Peyer's patch (tissue), 4 donors: ENCODE measurements around the gene GABRG3. TPM values are rescaled to one million over a fixed set of nuclear protein-coding genes. Genes with fewer than 3 reads are reported as not detected.
"Not testable (repeated sequence)": the region's sequence is repeated elsewhere in the genome, so short reads cannot be mapped to it uniquely, and the experiment has no call there.

ENCODE experiments used
- DNase-seq, 3 donors: peaks; one replicate each; pipeline ENCODE4 v3.0.0-alpha.2; 2017 to 2019
- H3K27ac ChIP-seq, 4 donors: fragments of 200-600 bp; sonication (generic); one replicate each; pipeline ENCODE4 v1.5.1; 2016 to 2019
- H3K27me3 ChIP-seq, 2 donors: fragments of 200-600 bp; sonication (generic); one replicate each; pipeline ENCODE4 v1.5.1; 2019
- H3K36me3 ChIP-seq, 3 donors: fragments of 200-600 bp; sonication (generic); one replicate each; pipeline ENCODE4 v1.5.1; 2016 to 2019
- H3K4me1 ChIP-seq, 4 donors: fragments of 200-600 bp; sonication (generic); one replicate each; pipeline ENCODE4 v1.5.1; 2016 to 2019
- H3K4me3 ChIP-seq, 4 donors: fragments of 200-600 bp; sonication (generic); 1 replicate in 3 of 4; 2 replicates in 1 of 4; pipeline ENCODE4 v1.5.1; 2016 to 2019; ENCODE audit warnings: mild to moderate bottlenecking in 1 of 4
- H3K9me3 ChIP-seq, 4 donors: fragments of 200-600 bp; sonication (generic); one replicate each; pipeline ENCODE4 v1.5.1; 2016 to 2019; ENCODE audit warnings: mild to moderate bottlenecking in 1 of 4
- CTCF ChIP-seq, 6 experiments: fragments of 450-650 bp in 4 of 6; fragments of 200-600 bp in 2 of 6; sonication (generic) in 1 of 6; IDR thresholded peaks; one replicate each; pipeline ENCODE4 v1.5.1; 2017 to 2019; ENCODE audit warnings: antibody characterized with exemption in 6 of 6, mild to moderate bottlenecking in 3 of 6, moderate library complexity in 1 of 6
- POLR2A ChIP-seq, 2 donors: fragments of 450-650 bp; IDR thresholded peaks; one replicate each; pipeline ENCODE4 v1.5.1; 2017; ENCODE audit warnings: antibody characterized with exemption in 2 of 2, mild to moderate bottlenecking in 2 of 2, moderate library complexity in 2 of 2
- total RNA-seq, 4 donors: library from RNA; depleted of rRNA; stranded (reverse); fragments of >200 nt; gene quantifications; one replicate each; pipeline ENCODE4 v1.1.0, GENCODE V29; 2016

GABRG3 gene
- total RNA-seq, 4 donors from 2014 or later: not detected

- no peak overlapping the region for H3K4me3 ChIP-seq
- H3K27me3 ChIP-seq: no peaks in the 10 kb centered on the region
- H3K27ac ChIP-seq: no peak overlapping the region
- no peaks in the 10 kb centered on the region for H3K36me3 ChIP-seq
- H3K9me3 ChIP-seq: no peaks in the 10 kb centered on the region
- TF ChIP-seq POLR2A (IDR thresholded peaks at IDR 0.05) (no peak), CTCF (IDR thresholded peaks at IDR 0.05) (no peak)
- no peaks in the 10 kb centered on the region for H3K4me1 ChIP-seq
- DNase-seq: no peak
Measured at GRCh38 chr15:26985050-26985449, 14.1 kb downstream of the GABRG3 start.

- no peak for DNase-seq
- Histone ChIP-seq H3K27me3 (no peaks in the 10 kb centered on the region), H3K4me3 (no peak overlapping the region), H3K36me3 (no peaks in the 10 kb centered on the region), H3K27ac (no peak overlapping the region), H3K9me3 (no peaks in the 10 kb centered on the region), H3K4me1 (no peaks in the 10 kb centered on the region)
- TF ChIP-seq POLR2A (IDR thresholded peaks at IDR 0.05) (no peak), CTCF (IDR thresholded peaks at IDR 0.05) (no peak)
Measured at GRCh38 chr15:26996250-26996649, 25.3 kb downstream of the GABRG3 start.

GRCh38 chr15:27003003-27003402, 32.0 kb downstream of the GABRG3 start:
- not testable (repeated sequence) for H3K4me3 ChIP-seq, H3K4me1 ChIP-seq, DNase-seq, H3K27me3 ChIP-seq, H3K27ac ChIP-seq, H3K36me3 ChIP-seq, H3K9me3 ChIP-seq

- not testable (repeated sequence) for H3K27ac ChIP-seq, H3K36me3 ChIP-seq, H3K4me3 ChIP-seq, H3K27me3 ChIP-seq, H3K9me3 ChIP-seq, DNase-seq, H3K4me1 ChIP-seq
Measured at GRCh38 chr15:27004226-27004625, 33.2 kb downstream of the GABRG3 start.

GRCh38 chr15:27017168-27017809, 46.3 kb downstream of the GABRG3 start:
- TF ChIP-seq CTCF (IDR thresholded peaks at IDR 0.05): peak in 4 of 6 experiments; percentile 26 to 62 (median 44)
- TF ChIP-seq POLR2A (IDR thresholded peaks at IDR 0.05): no peak
- H3K4me1 ChIP-seq: no peaks in the 10 kb centered on the region

GRCh38 chr15:27019687-27020086, 48.7 kb downstream of the GABRG3 start:
- no peak overlapping the region for H3K27ac ChIP-seq
- no peaks in the 10 kb centered on the region for H3K9me3 ChIP-seq

More at GRCh38 chr15:27017168-27017809, 46.3 kb downstream of the GABRG3 start:
- Histone ChIP-seq H3K27ac (no peak overlapping the region), H3K36me3 (no peaks in the 10 kb centered on the region), H3K9me3 (no peaks in the 10 kb centered on the region), H3K4me3 (no peak overlapping the region), H3K27me3 (no peaks in the 10 kb centered on the region)
- DNase-seq: no peak

More at GRCh38 chr15:27019687-27020086, 48.7 kb downstream of the GABRG3 start:
- TF ChIP-seq CTCF (IDR thresholded peaks at IDR 0.05) (no peak), POLR2A (IDR thresholded peaks at IDR 0.05) (no peak)
- Histone ChIP-seq H3K4me3 (no peak overlapping the region), H3K36me3 (no peaks in the 10 kb centered on the region), H3K4me1 (no peaks in the 10 kb centered on the region), H3K27me3 (no peaks in the 10 kb centered on the region)
- no peak for DNase-seq
